DND-41 (cell line): Measurements from ENCODE around the gene POLE2.

Experiments
- EZH2 ChIP-seq: IDR thresholded peaks from 3 replicates; pipeline ENCODE4 v1.6.1; 2012; ENCODE audit warnings: borderline replicate concordance, low read depth, mild to moderate bottlenecking, moderate library complexity, low read length, inconsistent platforms; ENCODE audit not compliant: severe bottlenecking
- TF ChIP-seq, protein P1 (sequence below): IDR thresholded peaks from 2 replicates; pipeline ENCODE4 v1.5.1; 2012; ENCODE audit warnings: borderline replicate concordance, low read length, moderate library complexity, mild to moderate bottlenecking; ENCODE audit not compliant: poor library complexity, severe bottlenecking; ENCODE audit errors: extremely low read depth

DNA sequence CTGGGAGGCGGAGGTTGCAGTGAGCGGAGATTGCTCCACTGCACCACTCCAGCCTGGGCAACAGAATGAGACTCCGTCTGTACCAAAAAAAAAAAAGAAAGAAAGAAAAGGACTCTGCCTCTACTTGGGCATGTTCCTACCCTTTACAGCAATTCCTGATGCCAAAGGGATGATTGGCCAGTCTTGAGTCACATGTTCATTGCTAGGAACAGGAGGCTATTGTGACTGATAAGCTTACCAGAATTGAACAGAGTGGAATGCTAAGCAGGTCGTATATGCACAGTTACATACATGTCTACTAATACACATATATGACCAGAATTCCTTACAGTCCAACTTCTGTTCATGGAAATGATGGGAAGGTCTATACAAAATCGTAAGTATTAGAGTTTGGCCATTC is 39.2 kb upstream of the POLE2 start:
- TF ChIP-seq, protein P1, sequence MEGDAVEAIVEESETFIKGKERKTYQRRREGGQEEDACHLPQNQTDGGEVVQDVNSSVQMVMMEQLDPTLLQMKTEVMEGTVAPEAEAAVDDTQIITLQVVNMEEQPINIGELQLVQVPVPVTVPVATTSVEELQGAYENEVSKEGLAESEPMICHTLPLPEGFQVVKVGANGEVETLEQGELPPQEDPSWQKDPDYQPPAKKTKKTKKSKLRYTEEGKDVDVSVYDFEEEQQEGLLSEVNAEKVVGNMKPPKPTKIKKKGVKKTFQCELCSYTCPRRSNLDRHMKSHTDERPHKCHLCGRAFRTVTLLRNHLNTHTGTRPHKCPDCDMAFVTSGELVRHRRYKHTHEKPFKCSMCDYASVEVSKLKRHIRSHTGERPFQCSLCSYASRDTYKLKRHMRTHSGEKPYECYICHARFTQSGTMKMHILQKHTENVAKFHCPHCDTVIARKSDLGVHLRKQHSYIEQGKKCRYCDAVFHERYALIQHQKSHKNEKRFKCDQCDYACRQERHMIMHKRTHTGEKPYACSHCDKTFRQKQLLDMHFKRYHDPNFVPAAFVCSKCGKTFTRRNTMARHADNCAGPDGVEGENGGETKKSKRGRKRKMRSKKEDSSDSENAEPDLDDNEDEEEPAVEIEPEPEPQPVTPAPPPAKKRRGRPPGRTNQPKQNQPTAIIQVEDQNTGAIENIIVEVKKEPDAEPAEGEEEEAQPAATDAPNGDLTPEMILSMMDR, result no peak
- no peak for TF ChIP-seq EZH2
